Ecto neural progenitor cell (in vitro differentiated cells): ENCODE results near the gene SYTL1.

ENCODE experiments used
- DNase-seq: peaks from one replicate; pipeline ENCODE4 v3.0.0-alpha.2; 2018; ENCODE audit warnings: low spot score

SYTL1 gene

GRCh38 chr1:27318596-27318995 lies 23.2 kb upstream of the SYTL1 start:
- no peak for DNase-seq

GRCh38 chr1:27321813-27322568 lies 19.8 kb upstream of the SYTL1 start, which contains the start of gene TMEM222:
TSS of gene TMEM222 (plus strand) at chr1:27322163. CDS start at chr1:27322198, 35 bp downstream.
- DNase-seq, result peak; percentile 98

GRCh38 chr1:27322569-27323240 lies 19.1 kb upstream of the SYTL1 start:
- DNase-seq, result no peak

GRCh38 chr1:27325286-27325685 lies 16.5 kb upstream of the SYTL1 start:
- no peak for DNase-seq

GRCh38 chr1:27327964-27328363 lies 13.9 kb upstream of the SYTL1 start:
- DNase-seq, result no peak

GRCh38 chr1:27330786-27331185 lies 11.0 kb upstream of the SYTL1 start:
- DNase-seq, result no peak

GRCh38 chr1:27331426-27331825 lies 10.4 kb upstream of the SYTL1 start:
- DNase-seq, result no peak

- no peak for DNase-seq
Observed at GRCh38 chr1:27331922-27332321, 9.9 kb upstream of the SYTL1 start.

- peak; percentile 74 for DNase-seq
Observed at GRCh38 chr1:27332536-27333281, 9.1 kb upstream of the SYTL1 start.

GRCh38 chr1:27333717-27334279 lies 8.0 kb upstream of the SYTL1 start:
- no peak for DNase-seq

GRCh38 chr1:27335506-27336422 lies 6.1 kb upstream of the SYTL1 start:
- DNase-seq, result no peak

GRCh38 chr1:27336756-27337155 lies 5.1 kb upstream of the SYTL1 start:
- DNase-seq, result no peak

GRCh38 chr1:27338751-27339150 lies 3.1 kb upstream of the SYTL1 start:
- no peak for DNase-seq

GRCh38 chr1:27339213-27339612 lies 2.6 kb upstream of the SYTL1 start:
- DNase-seq, result no peak

- DNase-seq, result no peak
Observed at GRCh38 chr1:27342391-27342777, 562 bp downstream of the SYTL1 start.

GRCh38 chr1:27342778-27343638 lies 1.2 kb downstream of the SYTL1 start:
- DNase-seq, result no peak

GRCh38 chr1:27343639-27344025 lies 1.8 kb downstream of the SYTL1 start:
- DNase-seq, result no peak

- no peak for DNase-seq
Observed at GRCh38 chr1:27345272-27345671, 3.5 kb downstream of the SYTL1 start.

- DNase-seq, result no peak
Observed at GRCh38 chr1:27346357-27346756, 4.5 kb downstream of the SYTL1 start.

- DNase-seq, result no peak
Observed at GRCh38 chr1:27346991-27347624, 5.3 kb downstream of the SYTL1 start.
